GM18858 (cell line): ENCODE measurements around the gene PRSS53.
A peak's percentile ranks its signal among the peaks of the same experiment; 100 is the strongest.
"Not testable (repeated sequence)": the region's sequence is repeated elsewhere in the genome, so short reads cannot be mapped to it uniquely, and the experiment has no call there.

ENCODE experiments used
- ATAC-seq: cut with Tn5 transposase; IDR thresholded peaks from one replicate; pipeline ENCODE4 v1.9.1; 2021; ENCODE audit not compliant: unreplicated experiment

The PRSS53 gene

DNA sequence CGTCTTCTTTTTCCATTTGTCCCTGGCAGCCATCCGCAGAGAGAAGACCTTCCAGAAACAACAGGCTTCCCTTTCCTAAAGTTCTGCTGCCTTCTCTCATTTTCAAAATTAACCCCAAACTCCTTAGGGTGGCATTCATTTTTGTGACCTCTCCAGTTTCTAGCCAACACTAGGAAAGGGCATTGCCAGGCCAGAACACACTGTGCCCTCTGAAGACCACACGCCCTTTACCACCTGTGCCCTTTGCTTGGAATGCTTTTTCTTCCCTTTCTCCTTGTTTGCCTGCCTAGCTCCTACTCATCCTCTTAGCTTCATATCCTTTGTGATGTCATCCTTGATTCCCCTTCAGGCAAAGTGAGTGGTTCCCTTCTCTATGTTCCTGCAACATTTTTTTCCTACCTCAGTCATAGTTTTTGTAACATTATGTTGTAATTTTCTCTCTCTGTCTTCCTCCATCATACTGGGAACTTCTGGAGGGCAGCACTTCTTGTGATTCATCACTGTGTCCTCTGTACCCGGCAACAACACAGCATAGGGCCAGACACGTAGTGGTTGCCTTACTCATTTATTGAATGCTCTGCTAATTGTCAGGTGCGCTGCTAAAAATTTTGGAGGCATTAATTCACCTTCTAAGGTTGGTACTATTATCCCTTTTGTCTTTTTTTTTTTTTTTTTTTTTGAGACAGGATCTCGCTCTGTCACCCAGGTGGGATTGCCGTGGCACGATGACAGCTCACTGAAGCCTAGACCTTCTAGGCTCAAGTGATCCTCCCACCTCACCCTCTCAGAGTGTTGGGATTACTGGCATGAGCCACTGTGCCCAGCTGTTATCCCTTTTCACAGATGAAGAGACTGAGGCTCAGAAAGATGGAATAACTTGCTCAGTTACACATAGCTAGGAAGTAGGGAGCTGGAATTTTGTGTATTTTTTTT is 29.7 kb upstream of the PRSS53 start:
- no peak for ATAC-seq

- peak; percentile 80 for ATAC-seq
Observed at GRCh38 chr16:31117384-31118222, 28.9 kb upstream of the PRSS53 start, which contains the start of gene KAT8. Gene KAT8, plus strand, starts transcription at chr16:31117664. Its CDS starts 18 bp downstream, at chr16:31117682.

DNA sequence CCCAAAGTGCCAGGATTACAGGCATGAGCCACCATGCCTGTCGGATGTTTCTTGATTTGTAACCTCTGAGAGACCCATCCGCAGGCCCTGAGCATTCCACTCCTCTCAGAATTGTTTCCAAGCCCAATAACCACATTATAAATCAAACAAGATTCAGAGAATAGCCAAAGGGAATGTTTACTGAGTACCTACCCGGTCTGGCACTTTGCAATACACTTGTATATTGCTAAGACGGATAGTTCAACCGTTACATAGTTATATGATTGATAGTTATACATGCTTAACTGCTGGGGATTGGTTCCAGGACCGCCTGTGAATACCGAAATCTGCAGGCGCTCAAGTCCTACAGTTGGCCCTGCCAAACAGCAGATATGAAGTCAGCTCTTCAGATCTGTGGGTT is 25.7 kb upstream of the PRSS53 start:
- ATAC-seq = no peak

DNA sequence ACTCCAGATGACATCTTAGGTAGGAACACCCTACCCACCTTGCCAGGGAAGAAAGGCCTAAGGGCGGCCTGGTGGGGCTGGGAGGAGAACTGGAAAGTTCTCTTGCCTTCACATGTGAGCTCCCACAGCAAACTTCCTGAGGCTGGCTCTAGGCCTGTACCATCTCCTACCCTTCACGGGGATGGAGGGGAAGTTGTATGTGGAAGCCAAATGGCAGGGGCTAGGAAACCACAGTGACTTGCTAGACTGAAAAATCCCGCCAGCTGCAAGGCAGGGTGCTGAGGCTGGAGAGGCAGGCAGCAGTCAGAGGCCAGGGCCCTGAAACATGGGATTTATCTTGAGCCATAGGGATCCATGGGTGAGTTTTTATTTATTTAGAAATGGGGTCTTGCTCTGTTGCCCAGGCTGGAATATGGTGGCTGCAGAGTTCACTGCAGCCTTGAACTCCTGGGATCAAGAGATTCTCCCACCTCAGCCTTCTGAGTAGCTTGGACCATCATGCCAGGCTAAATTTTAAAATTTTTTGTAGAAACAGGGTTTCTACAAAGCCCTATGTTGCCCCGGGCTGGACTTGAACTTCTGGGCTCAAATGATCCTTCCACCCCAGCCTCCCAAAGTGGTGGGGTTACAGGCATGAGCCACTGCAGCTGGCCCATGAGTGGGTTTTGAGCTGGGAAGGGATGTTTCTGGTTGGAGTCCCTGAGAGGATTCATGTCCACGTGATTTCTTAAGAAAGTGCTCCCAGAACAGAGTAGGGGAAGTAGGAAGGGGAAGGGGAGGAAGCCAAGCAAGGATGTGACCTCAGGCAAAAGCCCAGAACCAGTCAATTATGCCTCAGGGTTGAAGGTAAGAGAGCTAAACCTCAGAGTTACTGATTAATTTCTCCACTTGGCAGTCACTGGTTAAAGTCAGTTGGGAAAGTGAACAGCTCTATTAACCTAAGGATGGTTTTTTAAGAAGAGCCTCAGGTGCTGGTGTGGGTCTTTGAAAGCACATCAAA is 24.7 kb upstream of the PRSS53 start:
- no peak for ATAC-seq

DNA sequence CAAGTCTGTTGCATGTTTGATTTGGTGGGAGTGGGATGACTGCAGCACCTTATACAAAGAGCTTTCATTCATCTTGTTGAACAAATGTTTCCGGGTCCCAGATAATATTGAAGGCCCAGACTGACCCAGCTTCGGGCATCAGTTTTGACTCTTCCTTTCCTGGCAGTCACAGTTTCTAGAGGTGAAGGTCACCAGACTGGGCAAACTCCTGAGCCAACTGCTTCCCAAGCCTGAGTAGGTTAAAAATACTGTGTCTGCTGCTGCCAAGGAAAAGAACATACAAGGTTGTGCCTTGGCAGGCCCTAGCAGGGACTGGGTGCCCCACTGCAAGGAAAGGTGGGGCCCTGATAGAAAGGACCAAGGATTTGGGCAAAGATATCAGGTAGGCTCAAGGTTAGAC is 24.0 kb upstream of the PRSS53 start:
- no peak for ATAC-seq

GRCh38 chr16:31111881-31112466 is 23.2 kb upstream of the PRSS53 start:
- no peak for ATAC-seq

DNA sequence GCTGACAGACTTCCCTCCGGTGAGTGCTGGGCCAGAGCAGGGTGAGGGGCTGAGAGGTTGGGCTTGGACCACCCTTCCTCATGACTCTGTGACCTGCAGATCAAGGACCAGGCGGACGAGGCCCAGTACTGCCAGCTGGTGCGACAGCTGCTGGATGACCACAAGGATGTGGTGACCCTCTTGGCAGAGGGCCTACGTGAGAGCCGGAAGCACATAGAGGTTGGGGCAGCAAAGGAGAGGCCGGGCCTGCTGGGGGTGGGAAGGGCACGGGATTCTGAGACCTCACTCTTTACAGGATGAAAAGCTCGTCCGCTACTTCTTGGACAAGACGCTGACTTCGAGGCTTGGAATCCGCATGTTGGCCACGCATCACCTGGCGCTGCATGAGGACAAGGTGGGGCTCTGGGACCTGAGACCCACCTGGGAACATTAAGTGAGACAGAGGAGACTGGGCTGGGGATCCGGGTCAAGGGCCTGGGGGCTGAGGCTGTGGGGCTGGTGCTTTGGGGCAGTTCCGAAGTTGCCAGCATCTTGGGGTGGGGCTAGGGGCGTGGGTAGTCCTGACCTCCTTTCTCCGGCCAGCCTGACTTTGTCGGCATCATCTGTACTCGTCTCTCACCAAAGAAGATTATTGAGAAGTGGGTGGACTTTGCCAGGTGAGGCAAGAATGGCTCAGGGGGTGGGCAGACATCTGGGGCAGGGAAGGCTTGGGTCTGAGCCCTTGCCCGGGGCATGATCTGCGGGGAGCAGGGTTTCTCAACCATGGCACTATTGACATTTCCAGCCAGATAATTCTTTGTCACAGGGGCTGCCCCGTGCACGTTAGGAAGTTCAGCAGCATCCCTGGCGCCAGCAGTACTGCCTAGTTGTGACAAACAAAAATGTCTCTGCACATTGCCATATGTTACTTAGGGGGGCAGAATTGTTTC is 21.6 kb upstream of the PRSS53 start:
- no peak for ATAC-seq

DNA sequence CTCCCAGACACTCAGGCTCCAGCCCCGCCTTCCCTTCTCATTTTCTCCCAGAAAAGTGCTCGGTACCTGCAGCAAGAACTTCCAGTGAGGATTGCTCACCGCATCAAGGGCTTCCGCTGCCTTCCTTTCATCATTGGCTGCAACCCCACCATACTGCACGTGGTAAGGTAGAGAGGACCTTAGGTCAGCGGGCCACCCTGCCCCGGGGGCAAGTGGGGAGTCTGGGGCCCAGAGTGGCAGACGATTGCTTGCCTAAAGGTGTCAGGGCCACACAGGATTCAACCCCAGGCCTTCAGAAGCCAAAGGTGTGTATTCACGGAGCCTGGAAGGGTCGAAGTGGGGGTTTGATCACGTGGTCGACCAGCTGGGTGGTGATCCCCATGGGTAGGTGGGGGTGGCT is 20.9 kb upstream of the PRSS53 start:
- no peak for ATAC-seq

DNA sequence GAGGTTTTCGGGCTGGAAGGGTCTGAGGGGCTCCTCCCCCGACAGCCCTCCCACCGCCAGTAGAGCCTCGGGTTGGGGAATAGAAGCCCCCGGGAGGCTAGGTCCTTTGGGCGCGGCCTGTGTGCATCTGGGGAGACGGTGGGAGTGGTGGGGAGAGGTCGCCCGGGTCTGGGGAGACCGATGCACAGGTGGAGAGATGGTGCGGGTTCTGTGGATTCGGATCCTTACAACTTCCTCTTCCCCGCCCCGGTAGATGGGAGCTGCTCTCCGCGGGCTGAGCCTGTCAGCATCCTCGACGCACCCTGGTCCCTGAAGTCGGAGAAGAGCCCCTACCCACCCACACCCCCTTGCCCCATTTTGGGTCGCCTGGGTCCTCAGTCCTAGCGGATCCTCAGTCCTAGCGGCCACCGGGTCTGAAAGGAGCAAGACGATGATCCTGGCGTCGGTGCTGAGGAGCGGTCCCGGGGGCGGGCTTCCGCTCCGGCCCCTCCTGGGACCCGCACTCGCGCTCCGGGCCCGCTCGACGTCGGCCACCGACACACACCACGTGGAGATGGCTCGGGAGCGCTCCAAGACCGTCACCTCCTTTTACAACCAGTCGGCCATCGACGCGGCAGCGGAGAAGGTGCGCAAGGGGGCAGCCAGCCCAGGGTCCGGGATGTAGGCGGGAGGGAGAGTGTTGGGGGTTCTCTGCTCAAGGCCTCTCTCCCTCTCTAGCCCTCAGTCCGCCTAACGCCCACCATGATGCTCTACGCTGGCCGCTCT is 20.2 kb upstream of the PRSS53 start:
- no peak for ATAC-seq

- peak; percentile 68 for ATAC-seq
Observed at GRCh38 chr16:31108035-31108793, 19.5 kb upstream of the PRSS53 start, which contains the start of gene BCKDK. Gene BCKDK, plus strand, starts transcription at chr16:31108386. Its CDS starts 838 bp downstream, at chr16:31109224.

DNA sequence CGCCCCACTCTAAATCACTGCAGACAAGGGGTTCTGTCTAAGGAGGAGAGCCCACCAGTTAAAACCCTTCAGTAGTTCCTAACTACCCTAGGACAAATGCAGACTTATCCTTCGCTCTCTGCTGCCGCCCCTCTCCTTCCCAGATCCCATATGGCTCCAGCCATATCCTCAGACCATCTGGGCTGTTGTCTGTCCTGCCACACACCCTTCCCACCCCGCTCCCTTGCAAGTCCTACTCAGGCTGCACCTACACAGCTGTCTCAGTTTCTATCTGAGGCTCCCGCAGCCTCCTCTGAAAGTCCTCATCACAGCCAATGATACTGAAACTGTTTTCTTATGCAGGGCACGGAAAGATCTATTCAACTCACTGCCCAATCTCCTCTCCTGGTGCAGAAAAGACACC is 18.7 kb upstream of the PRSS53 start:
- ATAC-seq = peak; percentile 61

- no peak for ATAC-seq
Observed at GRCh38 chr16:31106509-31107464, 18.0 kb upstream of the PRSS53 start.

- no peak for ATAC-seq
Observed at GRCh38 chr16:31105677-31106213, 17.0 kb upstream of the PRSS53 start.

- ATAC-seq = not testable (repeated sequence)
Observed at GRCh38 chr16:31100876-31101641, 12.3 kb upstream of the PRSS53 start.

GRCh38 chr16:31099860-31100638 is 11.3 kb upstream of the PRSS53 start:
- ATAC-seq = no peak
